Measurements from ENCODE around the gene NUFIP2.
"Not testable (repeated sequence)": the region's sequence is repeated elsewhere in the genome, so short reads cannot be mapped to it uniquely, and the experiment has no call there.

Gene NUFIP2

GRCh38 chr17:29293890-29294579 lies at the start of gene NUFIP2:
NUFIP2 (minus strand) TSS chr17:29294148; CDS start chr17:29294059, 89 bp downstream.
- peak; percentile 95 to 99 (median 98) for DNase-seq (ENCODE audit: low read depth in 3 of 3)

GRCh38 chr17:29342158-29342765 lies 48.3 kb upstream of the NUFIP2 start:
- no peak for DNase-seq (ENCODE audit: low read depth in 3 of 3)

- no peak for DNase-seq (ENCODE audit: low read depth in 3 of 3)
These were observed 47.8 kb upstream of the NUFIP2 start for GRCh38 chr17:29341726-29342125.

- not testable (repeated sequence) for DNase-seq (ENCODE audit: low read depth in 3 of 3)
These were observed 45.1 kb upstream of the NUFIP2 start for GRCh38 chr17:29339016-29339415.

- DNase-seq (ENCODE audit: low read depth in 3 of 3), result no peak
These were observed 37.7 kb upstream of the NUFIP2 start for GRCh38 chr17:29331708-29332085.

GRCh38 chr17:29331075-29331707 lies 37.2 kb upstream of the NUFIP2 start:
- no peak for DNase-seq (ENCODE audit: low read depth in 3 of 3)

GRCh38 chr17:29327412-29327811 lies 33.5 kb upstream of the NUFIP2 start:
- no peak for DNase-seq (ENCODE audit: low read depth in 3 of 3)

GRCh38 chr17:29326023-29326813 lies 32.3 kb upstream of the NUFIP2 start:
- DNase-seq (ENCODE audit: low read depth in 3 of 3), result no peak

GRCh38 chr17:29322363-29322762 lies 28.4 kb upstream of the NUFIP2 start:
- DNase-seq (ENCODE audit: low read depth in 3 of 3), result no peak

- no peak for DNase-seq (ENCODE audit: low read depth in 3 of 3)
These were observed 9.4 kb upstream of the NUFIP2 start for GRCh38 chr17:29303386-29303785.

GRCh38 chr17:29299031-29299430 lies 5.1 kb upstream of the NUFIP2 start:
- DNase-seq (ENCODE audit: low read depth in 3 of 3), result no peak

- DNase-seq (ENCODE audit: low read depth in 3 of 3), result no peak
These were observed 1.5 kb upstream of the NUFIP2 start for GRCh38 chr17:29295420-29295819.

GRCh38 chr17:29294580-29294900 lies 592 bp upstream of the NUFIP2 start:
- DNase-seq (ENCODE audit: low read depth in 3 of 3), result no peak

GRCh38 chr17:29292992-29293889 lies 707 bp downstream of the NUFIP2 start:
- DNase-seq (ENCODE audit: low read depth in 3 of 3), result peak; percentile 34 to 66 (median 35)

- peak; percentile 9 to 41 (median 10) for DNase-seq (ENCODE audit: low read depth in 3 of 3)
These were observed 1.6 kb downstream of the NUFIP2 start for GRCh38 chr17:29292071-29292991.

- DNase-seq (ENCODE audit: low read depth in 3 of 3), result no peak
These were observed 2.7 kb downstream of the NUFIP2 start for GRCh38 chr17:29291163-29291752.

GRCh38 chr17:29289852-29290251 lies 4.1 kb downstream of the NUFIP2 start:
- no peak for DNase-seq (ENCODE audit: low read depth in 3 of 3)

GRCh38 chr17:29283961-29284360 lies 10.0 kb downstream of the NUFIP2 start:
- no peak for DNase-seq (ENCODE audit: low read depth in 3 of 3)

GRCh38 chr17:29283496-29283895 lies 10.5 kb downstream of the NUFIP2 start:
- no peak for DNase-seq (ENCODE audit: low read depth in 3 of 3)

Data from stimulated activated CD4-positive, alpha-beta T cell treated with anti-CD3 and anti-CD28 coated beads, TNF-alpha, amount 100 ng/mL, for 24 hours (primary cell).